ENCODE measurements around the gene SYT2. TPM values are rescaled to one million over a fixed set of nuclear protein-coding genes. Genes with fewer than 3 reads are reported as not detected.
"Not testable (repeated sequence)": the region's sequence is repeated elsewhere in the genome, so short reads cannot be mapped to it uniquely, and the experiment has no call there.

The SYT2 gene
- total and polyA plus RNA-seq, 12 donors, result under 0.01 to 0.07 (median 0.02) TPM; not detected in 9

- Histone ChIP-seq H3K36me3 (no peaks in the 10 kb centered on the region), H3K27ac (no peak overlapping the region), H3K27me3 (peaks cover 0 to 79% (median 3%) of the 10 kb centered on the region in 7 donors), H3K4me3 (no peak overlapping the region), H3K4me1 (peaks cover 0 to 9% (median 0%) of the 10 kb centered on the region in 9 donors), H3K9me3 (no peaks in the 10 kb centered on the region)
- ATAC-seq, result no peak
- 74 to 78% methylated on average over 2 of the region's 2 CpGs for WGBS, 2 donors
- no peak for TF ChIP-seq CTCF (IDR thresholded peaks at IDR 0.05)
- intact Hi-C loops (cut with DNase I), result loop anchor here (5.0 to 10.0 kb wide), 7 partner anchors 252 to 534 kb away; partner anchors contain the start of genes UBE2T (in 4 of the 10), LGR6 (in 1 of the 10) and PPP1R12B (in 1 of the 10)
- DNase-seq, result no peak
These were observed 6.4 kb upstream of the SYT2 start for GRCh38 chr1:202716654-202717053.

- H3K4me3 ChIP-seq, H3K27ac ChIP-seq, H3K36me3 ChIP-seq, H3K9me3 ChIP-seq, ATAC-seq, DNase-seq: not testable (repeated sequence)
- WGBS, 2 donors, result 100% methylated on average over 1 of the region's 1 CpG
- intact Hi-C loops (cut with DNase I), result loop anchor here in 6 of 10 donors (10.0 kb wide), 3 partner anchors 249 to 399 kb away; partner anchors contain the start of genes PPP1R12B (in 1 of the 6) and UBE2T (in 1 of the 6)
- Histone ChIP-seq H3K27me3 (peaks cover 7 to 98% (median 28%) of the 10 kb centered on the region in 7 donors), H3K4me1 (peaks cover 0 to 18% (median 14%) of the 10 kb centered on the region in 9 donors)
These were observed 3.9 kb upstream of the SYT2 start for GRCh38 chr1:202714202-202714601.

GRCh38 chr1:202713110-202713509 is 2.9 kb upstream of the SYT2 start:
- WGBS, 2 donors, result 55 to 70% methylated on average over 4 of the region's 4 CpGs
- ATAC-seq, result no peak
- H3K27me3 ChIP-seq, result peaks cover 7 to 98% (median 39%) of the 10 kb centered on the region in 7 donors

GRCh38 chr1:202711949-202712635 is 1.8 kb upstream of the SYT2 start:
- H3K27ac ChIP-seq, result no peak overlapping the region
- no peak for ATAC-seq
- DNase-seq, result no peak
- H3K4me1 ChIP-seq, result peaks cover 0 to 19% (median 15%) of the 10 kb centered on the region in 9 donors
- TF ChIP-seq CTCF (IDR thresholded peaks at IDR 0.05), result no peak
- intact Hi-C loops (cut with DNase I), result loop anchor here in 6 of 10 donors (10.0 kb wide), 3 partner anchors 247 to 397 kb away; partner anchors contain the start of genes PPP1R12B (in 1 of the 6) and UBE2T (in 1 of the 6)
- no peaks in the 10 kb centered on the region for H3K36me3 ChIP-seq
- no peaks in the 10 kb centered on the region for H3K9me3 ChIP-seq
- H3K4me3 ChIP-seq, result no peak overlapping the region
- 75 to 78% methylated on average over 9 of the region's 9 CpGs for WGBS, 2 donors
- H3K27me3 ChIP-seq, result peaks cover 7 to 98% (median 49%) of the 10 kb centered on the region in 7 donors

More at GRCh38 chr1:202713110-202713509, 2.9 kb upstream of the SYT2 start:
- Histone ChIP-seq H3K27ac (no peak overlapping the region), H3K9me3 (no peaks in the 10 kb centered on the region), H3K4me1 (peaks cover 0 to 19% (median 15%) of the 10 kb centered on the region in 9 donors), H3K36me3 (no peaks in the 10 kb centered on the region), H3K4me3 (no peak overlapping the region)
- no peak for DNase-seq
- TF ChIP-seq CTCF (IDR thresholded peaks at IDR 0.05), result no peak
- intact Hi-C loops (cut with DNase I), result loop anchor here in 6 of 10 donors (10.0 kb wide), 3 partner anchors 248 to 398 kb away; partner anchors contain the start of genes PPP1R12B (in 1 of the 6) and UBE2T (in 1 of the 6)
